Adrenal gland (tissue), 12 donors: Measurements from ENCODE around the gene RAPGEF2. TPM values are rescaled to one million over a fixed set of nuclear protein-coding genes. Genes with fewer than 3 reads are reported as not detected.
"Not testable (repeated sequence)": the region's sequence is repeated elsewhere in the genome, so short reads cannot be mapped to it uniquely, and the experiment has no call there.

Source experiments
- DNase-seq, 7 donors: peaks; one replicate each; pipeline ENCODE4 v3.0.0-alpha.2; 2019 to 2020
- H3K27ac ChIP-seq, 5 donors: fragments of 200-600 bp; sonication (generic) in 4 of 5; 1 replicate in 3 of 5; 2 replicates in 2 of 5; pipeline versions ENCODE4 v1.5.1 to v1.8.0; 2016 to 2020; ENCODE audit warnings: mild to moderate bottlenecking in 1 of 5
- H3K27me3 ChIP-seq: fragments of 200-600 bp; 2 replicates; pipeline ENCODE4 v1.8.0; 2021
- H3K36me3 ChIP-seq, 2 donors: fragments of 200-600 bp; replicated peaks in 1 of 2; 1 replicate in 1 of 2; 2 replicates in 1 of 2; pipeline versions ENCODE4 v1.5.1 to v1.8.0; 2018 to 2022
- H3K4me1 ChIP-seq, 2 donors: fragments of 200-600 bp; replicated peaks in 1 of 2; 1 replicate in 1 of 2; 2 replicates in 1 of 2; pipeline versions ENCODE4 v1.5.1 to v1.8.0; 2018 to 2021
- H3K4me3 ChIP-seq, 4 donors: fragments of 200-600 bp; sonication (generic) in 3 of 4; one replicate each; pipeline ENCODE4 v1.5.1; 2016 to 2018
- H3K9me3 ChIP-seq, 3 donors: fragments of 200-600 bp; sonication (generic) in 1 of 3; replicated peaks in 1 of 3; 1 replicate in 2 of 3; 2 replicates in 1 of 3; pipeline versions ENCODE4 v1.5.1 to v1.8.0; 2016 to 2021
- CTCF ChIP-seq, 6 experiments: fragments of 450-650 bp in 4 of 6; fragments of 200-600 bp in 2 of 6; sonication (generic) in 1 of 6; IDR thresholded peaks; 1 replicate in 5 of 6; 2 replicates in 1 of 6; pipeline versions ENCODE4 v1.5.1 to v1.8.0; 2016 to 2021; ENCODE audit warnings: antibody characterized with exemption in 6 of 6, mild to moderate bottlenecking in 2 of 6, moderate library complexity in 1 of 6
- POLR2A ChIP-seq, 2 donors: fragments of 450-650 bp; IDR thresholded peaks; one replicate each; pipeline ENCODE4 v1.6.1; 2017; ENCODE audit warnings: antibody characterized with exemption in 2 of 2, mild to moderate bottlenecking in 2 of 2, moderate library complexity in 1 of 2
- whole genome bisulfite sequencing, 4 donors: extraction: QIAGEN DNeasy Blood & Tissue Kit in 2 of 4; methylation state at CpG; one replicate each; pipeline versions ENCODE4 v1.1.5 to v1.1.7; 2013 to 2017; 5-methylcytosine and 5-hydroxymethylcytosine counted together
- intact Hi-C, 2 donors: fragments of 100-400 bp; cut with DNase I; formaldehyde crosslinking; loops; one replicate each; pipeline versions ENCODE4 v1.14.1 to v1.15.0; 2022 to 2023
- polyA plus RNA-seq, 3 donors: library from polyadenylated mRNA; stranded (reverse); fragments of 200-250 nt in 2 of 3; fragments of 350-450 nt in 1 of 3; fragmentation: Illumina TruSeq in 1 of 3; extraction: RNeasy Lipid Tissue Mini Kit (QIAGEN cat#74804) in 1 of 3; gene quantifications; one replicate each; pipeline ENCODE4 v1.2.3, GENCODE V29; 2013 to 2014
- total RNA-seq, 9 donors: library from RNA; depleted of rRNA in 4 of 9; stranded (reverse); fragments of >200 nt in 4 of 9; fragments of 120-200 nt in 1 of 9; fragmentation: NEBNext Ultra II Directional in 1 of 9; extraction: Animal tissue kit (Norgen Biotek cat#: 25700) in 1 of 9; gene quantifications; one replicate each; pipeline versions ENCODE4 v1.1.0 to v1.2.4, GENCODE V29; 2013 to 2023
- donor health status: healthy with polysubstance abuse.
- donor health status: Bipolar disorder and iron deficiency.
- donor health status: DM: yes; HTN: yes; CAD: no.
- donor health status: DM: no; HTN: no; CAD: no.
- donor health status: DM: no; HTN: no; CAD: no.
- donor health status: DM: yes; HTN: yes; CAD: no.

The RAPGEF2 gene
- total and polyA plus RNA-seq, 12 donors, result 5.2 to 53.9 (median 25.3) TPM

GRCh38 chr4:159158985-159159384 lies 56.1 kb downstream of the RAPGEF2 start:
- intact Hi-C loops, result no loop called here
- 80 to 88% (median 85%) methylated on average over 5 of the region's 5 CpGs for whole genome bisulfite sequencing, 4 donors
- Histone ChIP-seq H3K27ac (no peak overlapping the region), H3K4me1 (peaks cover 0 to 13% of the 10 kb centered on the region in 2 donors), H3K36me3 (no peaks in the 10 kb centered on the region), H3K4me3 (no peak overlapping the region), H3K27me3 (no peaks in the 10 kb centered on the region), H3K9me3 (no peaks in the 10 kb centered on the region)
- TF ChIP-seq CTCF (IDR thresholded peaks at IDR 0.05) (no peak), POLR2A (IDR thresholded peaks at IDR 0.05) (no peak)
- no peak for DNase-seq

GRCh38 chr4:159159611-159160010 lies 56.7 kb downstream of the RAPGEF2 start:
- intact Hi-C loops, result no loop called here
- Histone ChIP-seq H3K36me3 (no peaks in the 10 kb centered on the region), H3K9me3 (no peaks in the 10 kb centered on the region), H3K27ac (no peak overlapping the region), H3K4me1 (peaks cover 0 to 13% of the 10 kb centered on the region in 2 donors), H3K4me3 (no peak overlapping the region), H3K27me3 (no peaks in the 10 kb centered on the region)
- 67 to 79% (median 75%) methylated on average over 2 of the region's 2 CpGs for WGBS, 4 donors
- no peak for DNase-seq
- TF ChIP-seq CTCF (IDR thresholded peaks at IDR 0.05) (no peak), POLR2A (IDR thresholded peaks at IDR 0.05) (no peak)

- DNase-seq, result no peak
- Histone ChIP-seq H3K27me3 (no peaks in the 10 kb centered on the region), H3K9me3 (no peaks in the 10 kb centered on the region), H3K36me3 (no peaks in the 10 kb centered on the region), H3K4me3 (no peak overlapping the region), H3K27ac (no peak overlapping the region), H3K4me1 (peaks cover 0 to 13% of the 10 kb centered on the region in 2 donors)
- intact Hi-C loops, result no loop called here
- WGBS, 4 donors, result 89 to 100% (median 98%) methylated on average over 1 of the region's 1 CpG
- TF ChIP-seq POLR2A (IDR thresholded peaks at IDR 0.05), result no peak
- TF ChIP-seq CTCF (IDR thresholded peaks at IDR 0.05), result no peak
Measured at GRCh38 chr4:159160242-159160641, 57.4 kb downstream of the RAPGEF2 start.

GRCh38 chr4:159161436-159161835 lies 58.6 kb downstream of the RAPGEF2 start:
- H3K9me3 ChIP-seq, H3K4me3 ChIP-seq, DNase-seq, H3K36me3 ChIP-seq, H3K27ac ChIP-seq, intact Hi-C loops, H3K27me3 ChIP-seq: not testable (repeated sequence)
- WGBS, 4 donors, result 60 to 87% (median 69%) methylated on average over 3 of the region's 3 CpGs
- peaks cover 0 to 13% of the 10 kb centered on the region in 2 donors for H3K4me1 ChIP-seq

GRCh38 chr4:159162576-159162975 lies 59.7 kb downstream of the RAPGEF2 start:
- Histone ChIP-seq H3K4me3 (no peak overlapping the region), H3K27me3 (no peaks in the 10 kb centered on the region), H3K4me1 (peaks cover 0 to 13% of the 10 kb centered on the region in 2 donors), H3K36me3 (no peaks in the 10 kb centered on the region), H3K9me3 (no peaks in the 10 kb centered on the region), H3K27ac (no peak overlapping the region)
- intact Hi-C loops, result no loop called here
- TF ChIP-seq POLR2A (IDR thresholded peaks at IDR 0.05), result no peak
- no peak for TF ChIP-seq CTCF (IDR thresholded peaks at IDR 0.05)
- 84 to 100% (median 92%) methylated on average over 1 of the region's 1 CpG for WGBS, 4 donors
- DNase-seq, result no peak
